Measurements from ENCODE around the gene BDH1. TPM values are rescaled to one million over a fixed set of nuclear protein-coding genes. Genes with fewer than 3 reads are reported as not detected.

The BDH1 gene
- total RNA-seq, 1 donor: 5.2 TPM

DNA sequence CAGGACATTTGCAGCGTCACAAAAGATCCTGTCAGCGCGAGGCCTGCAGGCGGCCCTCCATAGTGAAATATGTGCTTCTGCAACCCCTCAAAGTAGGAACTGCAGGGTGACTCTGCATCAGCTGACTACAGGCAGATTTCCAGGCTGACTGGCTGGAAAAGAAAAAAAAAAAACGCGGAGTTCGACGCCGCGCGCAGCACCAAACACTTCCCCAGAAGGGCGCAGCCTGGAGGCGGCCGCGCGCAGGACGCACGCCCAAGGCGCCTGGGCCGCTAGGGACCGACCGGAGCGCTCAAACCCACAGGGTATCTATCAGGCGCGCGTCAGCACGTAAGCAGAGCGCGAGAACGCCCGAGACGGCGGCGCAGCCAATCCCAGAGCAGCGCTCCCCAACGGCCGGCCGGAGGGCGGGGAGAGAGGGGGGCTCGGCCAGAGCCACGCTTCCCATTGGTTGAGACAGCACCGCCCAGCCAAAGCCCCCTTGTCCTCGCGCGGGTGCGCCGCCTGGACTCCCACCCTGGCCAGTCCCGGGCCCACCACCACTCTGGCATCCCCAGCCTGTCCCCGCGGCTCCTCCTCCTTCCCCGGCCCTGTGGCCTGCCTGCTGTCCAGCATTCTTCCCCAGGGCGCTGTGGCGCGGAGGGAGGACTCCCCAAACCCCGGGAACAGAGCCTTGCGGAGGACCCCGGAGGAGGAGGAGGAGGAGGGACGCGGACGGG is 1.0 kb downstream of the BDH1 start:
- DNase-seq (ENCODE audit: low read depth): peak; percentile 97
- TF ChIP-seq, protein P1, sequence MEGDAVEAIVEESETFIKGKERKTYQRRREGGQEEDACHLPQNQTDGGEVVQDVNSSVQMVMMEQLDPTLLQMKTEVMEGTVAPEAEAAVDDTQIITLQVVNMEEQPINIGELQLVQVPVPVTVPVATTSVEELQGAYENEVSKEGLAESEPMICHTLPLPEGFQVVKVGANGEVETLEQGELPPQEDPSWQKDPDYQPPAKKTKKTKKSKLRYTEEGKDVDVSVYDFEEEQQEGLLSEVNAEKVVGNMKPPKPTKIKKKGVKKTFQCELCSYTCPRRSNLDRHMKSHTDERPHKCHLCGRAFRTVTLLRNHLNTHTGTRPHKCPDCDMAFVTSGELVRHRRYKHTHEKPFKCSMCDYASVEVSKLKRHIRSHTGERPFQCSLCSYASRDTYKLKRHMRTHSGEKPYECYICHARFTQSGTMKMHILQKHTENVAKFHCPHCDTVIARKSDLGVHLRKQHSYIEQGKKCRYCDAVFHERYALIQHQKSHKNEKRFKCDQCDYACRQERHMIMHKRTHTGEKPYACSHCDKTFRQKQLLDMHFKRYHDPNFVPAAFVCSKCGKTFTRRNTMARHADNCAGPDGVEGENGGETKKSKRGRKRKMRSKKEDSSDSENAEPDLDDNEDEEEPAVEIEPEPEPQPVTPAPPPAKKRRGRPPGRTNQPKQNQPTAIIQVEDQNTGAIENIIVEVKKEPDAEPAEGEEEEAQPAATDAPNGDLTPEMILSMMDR (IDR thresholded peaks at IDR 0.05; ENCODE audit: insufficient read depth, low read depth, low read length): peak; percentile 57
- peak overlapping the region; percentile 88 for H3K4me3 ChIP-seq (ENCODE audit: low read depth, low read length)

DNA sequence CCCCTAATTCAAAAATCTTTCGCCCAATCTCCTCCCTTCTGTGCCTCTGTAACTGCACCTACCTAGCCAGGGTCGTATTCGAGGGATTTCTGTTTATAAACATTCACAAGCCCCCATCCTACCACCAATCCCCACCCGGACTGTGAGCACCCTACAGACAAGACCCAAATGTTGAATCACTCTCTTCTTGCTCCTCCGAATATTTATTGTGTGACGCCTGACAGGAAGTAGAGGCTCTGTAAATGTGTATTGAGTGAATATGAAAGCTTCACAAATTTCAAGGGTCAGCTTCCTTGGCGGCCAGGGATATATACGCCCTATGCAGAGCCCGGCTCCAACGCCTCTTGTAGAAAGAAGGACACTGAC is 1.6 kb downstream of the BDH1 start:
- H3K4me3 ChIP-seq (ENCODE audit: low read depth, low read length): peak overlapping the region; percentile 88
- TF ChIP-seq, protein P1 (IDR thresholded peaks at IDR 0.05; ENCODE audit: insufficient read depth, low read depth, low read length): no peak
- no peak for DNase-seq (ENCODE audit: low read depth)

DNA sequence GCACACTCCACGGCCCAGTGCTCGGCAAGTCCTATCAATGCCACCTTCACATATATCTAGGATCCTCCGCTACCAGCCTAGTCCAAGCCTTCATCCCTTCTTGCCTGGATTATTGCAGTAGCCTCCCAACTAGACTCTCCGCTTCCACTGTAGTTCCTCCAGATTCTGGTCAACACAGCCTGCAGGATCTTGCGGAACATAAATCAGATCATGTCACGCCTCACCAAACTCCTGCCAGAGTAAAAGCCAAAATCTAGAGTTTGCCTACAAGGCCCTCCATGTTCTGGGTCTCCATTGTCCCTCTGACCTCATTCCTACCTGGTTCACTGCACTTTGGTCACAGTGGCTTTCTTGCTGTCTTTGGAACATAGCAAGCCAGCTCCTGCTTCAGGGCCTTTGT is 3.6 kb downstream of the BDH1 start:
- no peak for DNase-seq (ENCODE audit: low read depth)
- TF ChIP-seq, protein P1 (IDR thresholded peaks at IDR 0.05; ENCODE audit: insufficient read depth, low read depth, low read length): no peak
- H3K4me3 ChIP-seq (ENCODE audit: low read depth, low read length): no peak overlapping the region

DNA sequence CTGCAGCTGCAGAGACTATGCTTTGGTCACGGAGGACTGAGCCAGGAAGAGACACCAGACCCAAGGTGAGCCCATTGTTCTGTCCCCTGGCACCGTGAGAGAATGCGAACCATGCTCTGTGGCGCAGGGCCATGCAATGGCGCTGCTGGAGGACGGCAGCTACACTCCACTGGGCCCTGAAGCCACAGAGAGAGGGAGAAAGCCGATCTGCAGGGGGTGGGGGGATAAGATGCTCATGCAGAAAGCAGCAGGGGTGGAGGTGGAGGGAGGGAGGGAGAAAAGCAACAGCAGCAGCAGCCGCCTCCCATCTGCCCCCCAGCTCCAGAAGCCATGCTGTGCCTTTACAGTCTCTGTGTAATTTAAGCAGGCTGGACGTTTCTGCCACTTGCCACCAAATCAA is 5.3 kb downstream of the BDH1 start:
- no peak overlapping the region for H3K4me3 ChIP-seq (ENCODE audit: low read depth, low read length)
- TF ChIP-seq, protein P1 (IDR thresholded peaks at IDR 0.05; ENCODE audit: insufficient read depth, low read depth, low read length): no peak
- no peak for DNase-seq (ENCODE audit: low read depth)

DNA sequence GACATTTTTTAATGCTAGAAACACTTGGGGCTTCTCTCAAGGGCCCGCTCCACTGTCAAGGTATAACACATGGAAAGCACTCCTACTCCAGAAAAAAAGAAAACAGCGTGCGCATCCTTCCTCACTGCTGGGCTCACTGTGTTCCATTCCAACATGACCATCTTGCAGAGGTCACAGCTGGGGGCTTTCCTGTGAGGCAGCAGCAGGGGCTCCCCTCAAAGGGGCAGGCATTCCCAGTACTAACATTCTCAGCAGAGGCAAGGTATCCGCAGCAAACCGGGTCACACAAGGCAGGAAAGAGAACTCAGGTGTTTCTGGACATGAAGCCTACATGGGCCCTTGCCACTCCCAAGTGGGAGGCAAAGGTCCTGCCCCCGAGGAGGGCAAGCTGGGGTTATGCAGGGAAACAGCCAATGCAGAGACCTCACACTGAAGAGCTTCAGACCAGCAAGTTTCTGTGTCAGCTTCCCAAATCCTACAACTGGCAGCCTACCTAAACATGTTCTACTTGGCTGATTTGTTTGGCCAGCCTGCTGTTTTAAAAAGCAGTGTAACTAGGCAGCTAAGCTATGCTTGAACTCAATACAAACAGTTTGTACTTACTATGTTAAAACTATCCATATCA is 6.4 kb downstream of the BDH1 start:
- no peak for DNase-seq (ENCODE audit: low read depth)
- TF ChIP-seq, protein P1 (IDR thresholded peaks at IDR 0.05; ENCODE audit: insufficient read depth, low read depth, low read length): no peak
- H3K4me3 ChIP-seq (ENCODE audit: low read depth, low read length): no peak overlapping the region

DNA sequence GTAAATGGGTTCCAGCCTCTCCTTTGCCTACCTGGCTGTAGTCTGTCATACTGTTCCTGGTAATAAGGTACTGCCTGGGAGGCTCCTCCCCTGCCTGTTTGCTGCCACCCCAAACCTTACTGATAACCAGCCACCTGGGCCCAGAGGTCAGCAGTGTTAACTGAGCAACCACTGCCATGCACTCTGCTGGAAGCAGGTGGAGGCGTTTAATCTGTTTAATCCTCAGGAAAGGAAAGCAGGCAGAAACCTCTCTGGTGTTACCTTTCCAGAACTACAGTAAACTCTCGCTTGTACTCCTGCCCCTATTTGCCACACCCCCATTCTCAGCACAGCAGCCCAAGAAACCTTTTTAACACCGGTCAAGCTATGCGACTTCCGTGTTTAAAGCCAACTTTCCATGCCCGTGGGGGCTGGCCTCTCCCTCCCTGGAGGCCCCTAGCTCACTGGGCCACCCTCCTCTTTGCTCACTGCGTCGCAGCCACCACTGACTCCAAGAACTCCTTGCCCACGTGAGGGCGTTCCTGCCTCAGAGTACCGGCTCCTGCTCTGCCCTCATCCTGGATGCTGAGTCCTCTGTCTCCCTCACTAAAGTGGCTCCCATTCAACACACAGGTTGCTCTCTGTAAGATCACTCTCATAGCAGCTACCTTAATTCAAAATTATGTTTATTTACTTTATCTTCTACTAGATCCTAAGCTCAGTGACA is 8.3 kb downstream of the BDH1 start:
- no peak for DNase-seq (ENCODE audit: low read depth)

More for the DNA sequence above, 8.3 kb downstream of the BDH1 start:
- no peak overlapping the region for H3K4me3 ChIP-seq (ENCODE audit: low read depth, low read length)
- TF ChIP-seq, protein P1 (IDR thresholded peaks at IDR 0.05; ENCODE audit: insufficient read depth, low read depth, low read length): no peak
